Measurements from ENCODE around the gene FFAR2. TPM values are rescaled to one million over a fixed set of nuclear protein-coding genes. Genes with fewer than 3 reads are reported as not detected.

FFAR2 gene
- total RNA-seq, 5 donors from 2014 or later (not counting 1 experiment from before 2014, with no cell fraction given): not detected

GRCh38 chr19:35431145-35431807 lies 16.8 kb upstream of the FFAR2 start:
- Histone ChIP-seq H3K27me3 (replicated peaks in 1 of 2; ENCODE audit: control insufficient read depth in 2 of 2, extremely low read depth in 1 of 2, insufficient read depth in 2 of 2, low read length in 1 of 2) (peaks cover 0 to 7% of the 10 kb centered on the region in 2 experiments), H3K4me1 (ENCODE audit: control insufficient read depth in 1 of 2, extremely low read depth in 1 of 2, insufficient read depth in 2 of 2, low read length in 2 of 2) (peaks cover 0 to 1% of the 10 kb centered on the region in 2 experiments), H3K4me3 (ENCODE audit: control insufficient read depth in 1 of 2, extremely low read depth in 1 of 2, low read length in 1 of 2) (no peak overlapping the region), H3K36me3 (ENCODE audit: control insufficient read depth in 2 of 2, extremely low read depth in 1 of 2, insufficient read depth in 1 of 2, low read length in 1 of 2) (no peaks in the 10 kb centered on the region), H3K9me3 (no peaks in the 10 kb centered on the region), H3K27ac (ENCODE audit: low read length) (no peak overlapping the region)
- no peak for ATAC-seq (replicated peaks in 1 of 4)
- 79% methylated on average over 7 of the region's 8 CpGs for WGBS (ENCODE audit: insufficient coverage)
- POLR2A ChIA-PET: no interaction called here
- H3K4me3 Mint-ChIP-seq: no peak overlapping the region
- no peaks in the 10 kb centered on the region for H3K36me3 Mint-ChIP-seq
- CTCF ChIA-PET: interaction anchor here (0.6 to 0.7 kb wide), 3 partner anchors 10 to 1157 kb away, joined by 3 to 4 read pairs (median 3); no protein-coding TSS in a partner anchor
- H3K4me1 Mint-ChIP-seq: peaks cover 9 to 18% (median 11%) of the 10 kb centered on the region in 3 donors
- no peak overlapping the region for H3K27ac Mint-ChIP-seq
- no peak for DNase-seq
- H3K9me3 Mint-ChIP-seq: peaks cover 3 to 17% (median 14%) of the 10 kb centered on the region in 3 donors
- peaks cover 10 to 12% of the 10 kb centered on the region in 2 donors for H3K27me3 Mint-ChIP-seq

GRCh38 chr19:35432911-35433310 lies 15.1 kb upstream of the FFAR2 start:
- Mint-ChIP-seq H3K36me3 (no peaks in the 10 kb centered on the region), H3K4me3 (no peak overlapping the region)

GRCh38 chr19:35433448-35433847 lies 14.6 kb upstream of the FFAR2 start:
- H3K27me3 ChIP-seq (replicated peaks in 1 of 2; ENCODE audit: control insufficient read depth in 2 of 2, extremely low read depth in 1 of 2, insufficient read depth in 2 of 2, low read length in 1 of 2): peaks cover 0 to 17% of the 10 kb centered on the region in 2 experiments
- no peaks in the 10 kb centered on the region for H3K36me3 ChIP-seq (ENCODE audit: control insufficient read depth in 2 of 2, extremely low read depth in 1 of 2, insufficient read depth in 1 of 2, low read length in 1 of 2)
- Mint-ChIP-seq H3K9me3 (peaks cover 3 to 17% (median 14%) of the 10 kb centered on the region in 3 donors), H3K36me3 (no peaks in the 10 kb centered on the region), H3K27ac (no peak overlapping the region), H3K27me3 (peaks cover 14 to 22% of the 10 kb centered on the region in 2 donors), H3K4me1 (peaks cover 18 to 25% (median 22%) of the 10 kb centered on the region in 3 donors), H3K4me3 (no peak overlapping the region)
- H3K4me3 ChIP-seq (ENCODE audit: control insufficient read depth in 1 of 2, extremely low read depth in 1 of 2, low read length in 1 of 2): no peak overlapping the region
- DNase-seq (no peak), ATAC-seq (replicated peaks in 1 of 4) (no peak)
- H3K4me1 ChIP-seq (ENCODE audit: control insufficient read depth in 1 of 2, extremely low read depth in 1 of 2, insufficient read depth in 2 of 2, low read length in 2 of 2): peaks cover 0 to 13% of the 10 kb centered on the region in 2 experiments
- ChIA-PET POLR2A (no interaction called here), CTCF (no interaction called here)
- 98% methylated on average over 6 of the region's 7 CpGs for WGBS (ENCODE audit: insufficient coverage)
- H3K27ac ChIP-seq (ENCODE audit: low read length): no peak overlapping the region
- no peaks in the 10 kb centered on the region for H3K9me3 ChIP-seq

More at GRCh38 chr19:35432911-35433310, 15.1 kb upstream of the FFAR2 start:
- Histone ChIP-seq H3K4me1 (ENCODE audit: control insufficient read depth in 1 of 2, extremely low read depth in 1 of 2, insufficient read depth in 2 of 2, low read length in 2 of 2) (peaks cover 0 to 13% of the 10 kb centered on the region in 2 experiments), H3K36me3 (ENCODE audit: control insufficient read depth in 2 of 2, extremely low read depth in 1 of 2, insufficient read depth in 1 of 2, low read length in 1 of 2) (no peaks in the 10 kb centered on the region), H3K9me3 (no peaks in the 10 kb centered on the region), H3K4me3 (ENCODE audit: control insufficient read depth in 1 of 2, extremely low read depth in 1 of 2, low read length in 1 of 2) (no peak overlapping the region), H3K27me3 (replicated peaks in 1 of 2; ENCODE audit: control insufficient read depth in 2 of 2, extremely low read depth in 1 of 2, insufficient read depth in 2 of 2, low read length in 1 of 2) (peaks cover 0 to 17% of the 10 kb centered on the region in 2 experiments), H3K27ac (ENCODE audit: low read length) (no peak overlapping the region)
- ChIA-PET CTCF (no interaction called here), POLR2A (no interaction called here)
- Mint-ChIP-seq H3K27ac (no peak overlapping the region), H3K27me3 (peaks cover 14 to 22% of the 10 kb centered on the region in 2 donors), H3K4me1 (peaks cover 18 to 25% (median 22%) of the 10 kb centered on the region in 3 donors), H3K9me3 (peaks cover 3 to 17% (median 14%) of the 10 kb centered on the region in 3 donors)
- WGBS (ENCODE audit: insufficient coverage): 90% methylated on average over 8 of the region's 9 CpGs
- DNase-seq (no peak), ATAC-seq (replicated peaks in 1 of 4) (no peak)

GRCh38 chr19:35435896-35436295 lies 12.2 kb upstream of the FFAR2 start:
- ChIA-PET CTCF (no interaction called here), POLR2A (no interaction called here)
- Histone ChIP-seq H3K27ac (ENCODE audit: low read length) (no peak overlapping the region), H3K4me1 (ENCODE audit: control insufficient read depth in 1 of 2, extremely low read depth in 1 of 2, insufficient read depth in 2 of 2, low read length in 2 of 2) (peaks cover 0 to 13% of the 10 kb centered on the region in 2 experiments), H3K36me3 (ENCODE audit: control insufficient read depth in 2 of 2, extremely low read depth in 1 of 2, insufficient read depth in 1 of 2, low read length in 1 of 2) (no peaks in the 10 kb centered on the region), H3K27me3 (replicated peaks in 1 of 2; ENCODE audit: control insufficient read depth in 2 of 2, extremely low read depth in 1 of 2, insufficient read depth in 2 of 2, low read length in 1 of 2) (peaks cover 2 to 18% of the 10 kb centered on the region in 2 experiments), H3K4me3 (ENCODE audit: control insufficient read depth in 1 of 2, extremely low read depth in 1 of 2, low read length in 1 of 2) (no peak overlapping the region), H3K9me3 (no peaks in the 10 kb centered on the region)
- no peak for ATAC-seq (replicated peaks in 1 of 4)
- peaks cover 0 to 13% (median 11%) of the 10 kb centered on the region in 3 donors for H3K9me3 Mint-ChIP-seq
- no peak overlapping the region for H3K27ac Mint-ChIP-seq
- DNase-seq: no peak
- 100% methylated on average over 1 of the region's 3 CpGs for WGBS (ENCODE audit: insufficient coverage)
- H3K27me3 Mint-ChIP-seq: peaks cover 16 to 26% of the 10 kb centered on the region in 2 donors
- no peak overlapping the region for H3K4me3 Mint-ChIP-seq
- peaks cover 15 to 20% (median 19%) of the 10 kb centered on the region in 3 donors for H3K4me1 Mint-ChIP-seq
- H3K36me3 Mint-ChIP-seq: no peaks in the 10 kb centered on the region

GRCh38 chr19:35436477-35437405 lies 11.3 kb upstream of the FFAR2 start:
- H3K4me1 ChIP-seq (ENCODE audit: control insufficient read depth in 1 of 2, extremely low read depth in 1 of 2, insufficient read depth in 2 of 2, low read length in 2 of 2): peaks cover 0 to 13% of the 10 kb centered on the region in 2 experiments

GRCh38 chr19:35437406-35437951 lies 10.6 kb upstream of the FFAR2 start:
- WGBS (ENCODE audit: insufficient coverage): 96% methylated on average over 9 of the region's 15 CpGs
- Histone ChIP-seq H3K27ac (ENCODE audit: low read length) (no peak overlapping the region), H3K4me1 (ENCODE audit: control insufficient read depth in 1 of 2, extremely low read depth in 1 of 2, insufficient read depth in 2 of 2, low read length in 2 of 2) (peaks cover 0 to 13% of the 10 kb centered on the region in 2 experiments), H3K36me3 (ENCODE audit: control insufficient read depth in 2 of 2, extremely low read depth in 1 of 2, insufficient read depth in 1 of 2, low read length in 1 of 2) (no peaks in the 10 kb centered on the region), H3K9me3 (no peaks in the 10 kb centered on the region), H3K27me3 (replicated peaks in 1 of 2; ENCODE audit: control insufficient read depth in 2 of 2, extremely low read depth in 1 of 2, insufficient read depth in 2 of 2, low read length in 1 of 2) (peaks cover 2 to 18% of the 10 kb centered on the region in 2 experiments), H3K4me3 (ENCODE audit: control insufficient read depth in 1 of 2, extremely low read depth in 1 of 2, low read length in 1 of 2) (no peak overlapping the region)
- peaks cover 16 to 26% of the 10 kb centered on the region in 2 donors for H3K27me3 Mint-ChIP-seq
- no peak overlapping the region for H3K4me3 Mint-ChIP-seq
- H3K4me1 Mint-ChIP-seq: peaks cover 12 to 17% (median 14%) of the 10 kb centered on the region in 3 donors
- ChIA-PET POLR2A (no interaction called here), CTCF (interaction anchor here in 1 of 2 donors (0.6 to 0.7 kb wide), 2 partner anchors 9 to 93 kb away, joined by 3 to 4 read pairs; no protein-coding TSS in a partner anchor)
- no peaks in the 10 kb centered on the region for H3K9me3 Mint-ChIP-seq
- no peak for ATAC-seq (replicated peaks in 1 of 4)
- H3K27ac Mint-ChIP-seq: no peak overlapping the region
- no peak for DNase-seq
- no peaks in the 10 kb centered on the region for H3K36me3 Mint-ChIP-seq

More at GRCh38 chr19:35436477-35437405, 11.3 kb upstream of the FFAR2 start:
- Histone ChIP-seq H3K9me3 (no peaks in the 10 kb centered on the region), H3K27me3 (replicated peaks in 1 of 2; ENCODE audit: control insufficient read depth in 2 of 2, extremely low read depth in 1 of 2, insufficient read depth in 2 of 2, low read length in 1 of 2) (peaks cover 2 to 18% of the 10 kb centered on the region in 2 experiments), H3K27ac (ENCODE audit: low read length) (no peak overlapping the region), H3K36me3 (ENCODE audit: control insufficient read depth in 2 of 2, extremely low read depth in 1 of 2, insufficient read depth in 1 of 2, low read length in 1 of 2) (no peaks in the 10 kb centered on the region), H3K4me3 (ENCODE audit: control insufficient read depth in 1 of 2, extremely low read depth in 1 of 2, low read length in 1 of 2) (no peak overlapping the region)
- H3K4me3 Mint-ChIP-seq: peak overlapping the region in 1 of 3 donors; percentile 40
- WGBS (ENCODE audit: insufficient coverage): 28% methylated on average over 3 of the region's 17 CpGs
- peaks cover 0 to 7% (median 6%) of the 10 kb centered on the region in 3 donors for H3K9me3 Mint-ChIP-seq
- H3K27ac Mint-ChIP-seq: peak overlapping the region; percentile 11 to 23
- H3K4me1 Mint-ChIP-seq: peaks cover 13 to 17% (median 14%) of the 10 kb centered on the region in 3 donors
- ATAC-seq (replicated peaks in 1 of 4) (peak in 3 of 4 experiments; percentile 70 to 80 (median 72)), DNase-seq (peak in 1 of 35 experiments; percentile 23)
- H3K36me3 Mint-ChIP-seq: no peaks in the 10 kb centered on the region
- peaks cover 16 to 26% of the 10 kb centered on the region in 2 donors for H3K27me3 Mint-ChIP-seq
- ChIA-PET CTCF (no interaction called here), POLR2A (no interaction called here)
